SK-N-MC (cell line): ENCODE measurements around the gene SGF29.
"Not testable (repeated sequence)": the region's sequence is repeated elsewhere in the genome, so short reads cannot be mapped to it uniquely, and the experiment has no call there.

Experiments
- EZH2 ChIP-seq: fragments of 200-600 bp; sonication (generic); IDR thresholded peaks from one replicate; pipeline ENCODE4 v1.6.1; 2017; ENCODE audit warnings: antibody characterized with exemption
- POLR2AphosphoS5 ChIP-seq: IDR thresholded peaks from 2 replicates; pipeline ENCODE4 v1.6.1; 2012; ENCODE audit warnings: mild to moderate bottlenecking, low read depth, low read length, borderline replicate concordance

- not testable (repeated sequence) for TF ChIP-seq EZH2, POLR2AphosphoS5
Observed at GRCh38 chr16:28601589-28601988, 47.9 kb downstream of the SGF29 start.
